HepG2 (cell line): ENCODE results near the gene SCARF1. TPM values are rescaled to one million over a fixed set of nuclear protein-coding genes. Genes with fewer than 3 reads are reported as not detected.
A peak's percentile ranks its signal among the peaks of the same experiment; 100 is the strongest.

Experiments used
- ARID5B ChIP-seq: IDR thresholded peaks from 2 replicates; pipeline ENCODE4 v1.4.0; 2020; ENCODE audit warnings: mild to moderate bottlenecking, missing genetic modification reagents
- BCL6 ChIP-seq: IDR thresholded peaks from 2 replicates; pipeline ENCODE4 v1.6.1; 2016; ENCODE audit warnings: missing genetic modification reagents, missing compliant biosample characterization
- CREB3 ChIP-seq: sonication (generic); formaldehyde crosslinking; IDR thresholded peaks from 2 replicates; pipeline ENCODE4 v1.5.0; 2020; ENCODE audit warnings: missing genetic modification reagents
- ETV5 ChIP-seq: IDR thresholded peaks from 2 replicates; pipeline ENCODE4 v1.6.1; 2018; ENCODE audit warnings: missing biosample characterization, missing genetic modification reagents, inconsistent platforms, borderline replicate concordance
- HOMEZ ChIP-seq: IDR thresholded peaks from 2 replicates; pipeline ENCODE4 v1.6.1; 2016; ENCODE audit warnings: low read depth
- KLF13 ChIP-seq: sonication (generic); formaldehyde crosslinking; IDR thresholded peaks from 2 replicates; pipeline ENCODE4 v1.4.0; 2020; ENCODE audit warnings: mild to moderate bottlenecking, missing genetic modification reagents
- MTA3 ChIP-seq: sonication (generic); formaldehyde crosslinking; IDR thresholded peaks from 2 replicates; pipeline ENCODE4 v1.4.0; 2020; ENCODE audit warnings: missing genetic modification reagents
- NR2F2 ChIP-seq: IDR thresholded peaks from 2 replicates; pipeline ENCODE4 v1.6.1; 2012; ENCODE audit warnings: low read depth, inconsistent platforms, borderline replicate concordance
- SUZ12 ChIP-seq: fragments of 150-350 bp; IDR thresholded peaks from 2 replicates; pipeline ENCODE4 v1.6.1; 2014; ENCODE audit warnings: low read depth, low read length
- TCF7 ChIP-seq: sonication (generic); IDR thresholded peaks from 2 replicates; pipeline ENCODE4 v1.6.1; 2016; ENCODE audit warnings: antibody characterized with exemption, low read depth
- TIGD3 ChIP-seq: sonication (generic); formaldehyde crosslinking; IDR thresholded peaks from 2 replicates; pipeline ENCODE4 v1.5.1; 2020; ENCODE audit warnings: mild to moderate bottlenecking, missing genetic modification reagents, borderline replicate concordance
- ZKSCAN1 ChIP-seq: fragments of 150-350 bp; IDR thresholded peaks from 2 replicates; pipeline ENCODE4 v1.6.1; 2014; ENCODE audit warnings: low read length
- ZNF24 ChIP-seq: fragments of 450-650 bp; IDR thresholded peaks from 2 replicates; pipeline ENCODE4 v1.6.1; 2017; ENCODE audit warnings: antibody characterized with exemption, mild to moderate bottlenecking
- ZNF510 ChIP-seq: sonication (generic); formaldehyde crosslinking; IDR thresholded peaks from 2 replicates; pipeline ENCODE4 v1.4.0; 2020; ENCODE audit warnings: low read depth, mild to moderate bottlenecking, missing genetic modification reagents
- ZNF720 ChIP-seq: sonication (generic); formaldehyde crosslinking; IDR thresholded peaks from 2 replicates; pipeline ENCODE4 v1.4.0; 2020; ENCODE audit warnings: missing genetic modification reagents
- ZNF83 ChIP-seq: sonication (generic); formaldehyde crosslinking; IDR thresholded peaks from 2 replicates; pipeline ENCODE4 v1.4.0; 2020; ENCODE audit warnings: missing genetic modification reagents, mild to moderate bottlenecking, borderline replicate concordance
- ZNF839 ChIP-seq: sonication (generic); formaldehyde crosslinking; IDR thresholded peaks from 2 replicates; pipeline ENCODE4 v1.4.0; 2020; ENCODE audit warnings: missing genetic modification reagents, mild to moderate bottlenecking, borderline replicate concordance
- ZSCAN31 ChIP-seq: sonication (generic); formaldehyde crosslinking; IDR thresholded peaks from 2 replicates; pipeline ENCODE4 v1.5.0; 2020; ENCODE audit warnings: low read depth, mild to moderate bottlenecking, missing genetic modification reagents
- polyA plus RNA-seq, 8 experiments: library from polyadenylated mRNA; depleted of rRNA in 3 of 8; stranded (reverse) in 7 of 8; unstranded in 1 of 8; fragments of >200 nt; fragmentation: Illumina TruSeq in 4 of 8; extraction: Trizol in 4 of 8; gene quantifications; 2 replicates each; pipeline versions ENCODE4 v1.2.1 to v1.2.3, GENCODE V29; 2011 to 2016; ENCODE audit warnings: low read depth in 4 of 8, missing spikeins in 1 of 8, mixed read lengths in 1 of 8; ENCODE audit not compliant: insufficient read depth in 1 of 8
- total RNA-seq, 5 experiments: library from RNA; depleted of rRNA; stranded (reverse); fragments of >200 nt; fragmentation: Illumina TruSeq; extraction: Trizol; gene quantifications; 2 replicates each; pipeline ENCODE4 v1.2.3, GENCODE V29; 2016; ENCODE audit warnings: low read depth in 1 of 5
- TF ChIP-seq, protein P1 (sequence below): sonication (generic); formaldehyde crosslinking; IDR thresholded peaks from 2 replicates; pipeline ENCODE4 v1.4.0; 2020; ENCODE audit warnings: missing genetic modification reagents, mild to moderate bottlenecking, borderline replicate concordance

SCARF1 gene
- total and polyA plus RNA-seq, 2 of the 13 experiments (the other 11 are each of a cell fraction or from before 2014, with no cell fraction given) = 0.24 to 0.71 TPM

DNA sequence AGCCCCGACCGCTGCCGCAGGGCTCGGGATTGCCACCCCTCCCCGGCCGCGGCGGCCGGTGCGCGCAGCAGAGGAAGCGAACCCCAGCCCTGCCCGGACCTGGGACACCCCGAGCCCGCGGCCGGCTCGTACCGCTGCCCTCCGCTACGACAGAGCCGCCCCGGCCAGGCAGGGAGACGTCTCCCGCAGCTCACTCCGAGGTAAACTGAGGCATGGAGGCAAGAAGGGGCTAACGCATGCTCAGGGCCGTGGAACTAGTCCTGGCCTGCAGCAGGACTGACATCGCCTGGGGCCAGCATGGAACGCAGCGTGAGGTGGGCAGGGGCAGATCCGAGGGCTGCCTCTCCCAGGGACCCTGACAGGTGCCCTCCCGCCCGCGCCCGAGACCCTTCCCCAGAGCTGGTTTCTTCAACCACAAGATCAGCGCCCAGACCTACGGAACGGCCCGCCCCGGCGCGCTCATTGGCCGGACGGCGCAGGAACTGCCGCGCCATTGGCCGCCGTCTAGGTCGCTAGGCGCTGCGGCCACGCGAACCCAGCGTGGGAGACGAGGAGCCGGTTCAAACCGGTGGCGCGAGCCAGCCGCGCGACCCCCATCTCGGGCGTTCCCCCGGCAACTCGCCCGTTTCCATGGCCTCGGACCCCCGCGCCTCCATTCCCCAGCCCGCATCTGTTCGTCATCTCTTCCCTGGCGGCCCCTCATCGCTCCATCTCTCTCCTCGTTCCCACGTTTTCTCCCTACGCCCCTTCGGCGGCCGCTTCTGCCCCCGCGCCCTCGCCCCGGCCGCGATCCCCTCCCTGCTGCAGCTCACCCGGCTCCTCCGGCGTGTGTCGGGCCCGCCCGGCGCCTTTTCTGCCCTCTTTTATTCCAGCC lies 17.3 kb downstream of the SCARF1 start, which contains the start of gene SLC43A2 (continued):
- TF ChIP-seq HOMEZ (CRISPR knock-in tag) = no peak
- TF ChIP-seq ZNF839 (CRISPR knock-in tag) = 0 out of 2 replicates have a peak, but pooled peaks have one; percentile 28
- no peak for TF ChIP-seq ZNF720 (CRISPR knock-in tag)
- no peak for TF ChIP-seq BCL6
- TF ChIP-seq CREB3 (CRISPR knock-in tag) = no peak
- TF ChIP-seq ZNF510 (CRISPR knock-in tag) = no peak; the same call in 1 of the 2 replicates
- 0 out of 2 replicates have a peak, but pooled peaks have one; percentile 21 for TF ChIP-seq ARID5B (CRISPR knock-in tag)
- TF ChIP-seq ZKSCAN1 = no peak
- TF ChIP-seq ZNF83 (CRISPR knock-in tag) = no peak
- TF ChIP-seq SUZ12 = no peak
- no peak for TF ChIP-seq TIGD3 (CRISPR knock-in tag)
- no peak for TF ChIP-seq MTA3 (CRISPR knock-in tag)
- no peak for TF ChIP-seq ZNF24
- TF ChIP-seq, protein P1, sequence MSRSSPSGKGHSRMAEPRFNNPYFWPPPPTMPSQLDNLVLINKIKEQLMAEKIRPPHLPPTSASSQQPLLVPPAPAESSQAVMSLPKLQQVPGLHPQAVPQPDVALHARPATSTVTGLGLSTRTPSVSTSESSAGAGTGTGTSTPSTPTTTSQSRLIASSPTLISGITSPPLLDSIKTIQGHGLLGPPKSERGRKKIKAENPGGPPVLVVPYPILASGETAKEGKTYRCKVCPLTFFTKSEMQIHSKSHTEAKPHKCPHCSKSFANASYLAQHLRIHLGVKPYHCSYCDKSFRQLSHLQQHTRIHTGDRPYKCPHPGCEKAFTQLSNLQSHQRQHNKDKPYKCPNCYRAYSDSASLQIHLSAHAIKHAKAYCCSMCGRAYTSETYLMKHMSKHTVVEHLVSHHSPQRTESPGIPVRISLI (CRISPR knock-in tag) = no peak
- no peak; the same call in 1 of the 2 replicates for TF ChIP-seq ZSCAN31
- no peak for TF ChIP-seq ETV5
- no peak for TF ChIP-seq NR2F2
- TF ChIP-seq KLF13 (CRISPR knock-in tag) = no peak
- TF ChIP-seq TCF7 = no peak
